Thyroid gland (tissue), 4 donors: ENCODE data around the gene RADIL. TPM values are rescaled to one million over a fixed set of nuclear protein-coding genes. Genes with fewer than 3 reads are reported as not detected.

Experiments
- DNase-seq, 2 donors: peaks; one replicate each; pipeline ENCODE4 v3.0.0-alpha.2; 2019
- H3K27ac ChIP-seq, 3 donors: fragments of 200-600 bp; sonication (generic); 1 replicate in 2 of 3; 2 replicates in 1 of 3; pipeline ENCODE4 v1.5.1; 2016 to 2019; ENCODE audit warnings: mild to moderate bottlenecking in 1 of 3, moderate library complexity in 1 of 3
- H3K27me3 ChIP-seq: fragments of 200-600 bp; sonication (generic); one replicate; pipeline ENCODE4 v1.5.1; 2019
- H3K36me3 ChIP-seq, 2 donors: fragments of 200-600 bp; sonication (generic); one replicate each; pipeline ENCODE4 v1.5.1; 2016 to 2019
- H3K4me1 ChIP-seq, 2 donors: fragments of 200-600 bp; sonication (generic); one replicate each; pipeline ENCODE4 v1.5.1; 2017 to 2019
- H3K4me3 ChIP-seq, 3 donors: fragments of 200-600 bp; sonication (generic); replicated peaks in 1 of 3; 1 replicate in 2 of 3; 2 replicates in 1 of 3; pipeline ENCODE4 v1.5.1; 2016; ENCODE audit warnings: mild to moderate bottlenecking in 1 of 3
- H3K9me3 ChIP-seq: fragments of 200-600 bp; sonication (generic); one replicate; pipeline ENCODE4 v1.5.1; 2017
- CTCF ChIP-seq, 6 experiments: fragments of 200-600 bp in 3 of 6; fragments of 450-650 bp in 3 of 6; sonication (generic) in 3 of 6; IDR thresholded peaks; one replicate each; pipeline ENCODE4 v1.5.1; 2016 to 2019; ENCODE audit warnings: antibody characterized with exemption in 6 of 6, mild to moderate bottlenecking in 2 of 6, inconsistent platforms in 1 of 6, moderate library complexity in 1 of 6
- POLR2A ChIP-seq, 2 donors: fragments of 450-650 bp; IDR thresholded peaks; one replicate each; pipeline ENCODE4 v1.6.1; 2017; ENCODE audit warnings: antibody characterized with exemption in 2 of 2, mild to moderate bottlenecking in 2 of 2, moderate library complexity in 1 of 2
- WGBS, 2 donors: methylation state at CpG; one replicate each; pipeline ENCODE4 v1.1.5; 2017; 5-methylcytosine and 5-hydroxymethylcytosine counted together
- intact Hi-C: fragments of 100-400 bp; cut with DNase I; formaldehyde crosslinking; loops from one replicate; pipeline ENCODE4 v1.15.1; 2023
- total RNA-seq, 4 donors: library from RNA; depleted of rRNA; stranded (reverse); fragments of >200 nt; gene quantifications; one replicate each; pipeline ENCODE4 v1.2.3, GENCODE V29; 2016

Gene RADIL
- total RNA-seq, 4 donors from 2014 or later, result 4.9 to 11.1 (median 7.1) TPM

- DNase-seq, result no peak
- no peak overlapping the region for H3K27ac ChIP-seq
- no peaks in the 10 kb centered on the region for H3K36me3 ChIP-seq
- no peaks in the 10 kb centered on the region for H3K4me1 ChIP-seq
- intact Hi-C loops, result loop anchor here (5.0 kb wide), 1 partner anchor 255 kb away; no protein-coding TSS in a partner anchor
- no peaks in the 10 kb centered on the region for H3K27me3 ChIP-seq
- no peak overlapping the region for H3K4me3 ChIP-seq
- TF ChIP-seq POLR2A (IDR thresholded peaks at IDR 0.05) (no peak), CTCF (IDR thresholded peaks at IDR 0.05) (no peak)
- H3K9me3 ChIP-seq, result no peaks in the 10 kb centered on the region
- 82 to 90% methylated on average over 17 of the region's 17 CpGs for WGBS, 2 donors
Measured at GRCh38 chr7:4831723-4832495, 51.6 kb downstream of the RADIL start.

DNA sequence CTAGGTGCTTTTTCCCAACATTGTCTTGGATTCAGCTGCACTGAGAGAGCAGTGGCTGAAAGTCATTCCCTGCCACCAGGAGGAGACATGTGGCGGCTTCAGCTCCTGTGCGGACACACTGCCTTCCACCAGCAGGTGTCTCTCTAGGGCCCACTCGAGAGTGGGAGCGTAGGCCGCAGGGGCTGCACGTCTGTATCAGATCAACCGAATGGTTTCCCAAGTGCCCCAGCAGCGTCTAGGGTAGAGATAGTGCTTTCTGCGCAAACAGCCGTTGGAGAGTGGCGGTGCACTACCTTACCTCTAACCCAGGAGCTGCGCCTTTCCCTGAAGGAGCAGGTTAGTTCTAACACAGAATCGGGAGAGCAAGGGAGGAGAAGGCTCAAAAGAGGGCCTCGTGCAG is 53.3 kb downstream of the RADIL start:
- H3K36me3 ChIP-seq, result no peaks in the 10 kb centered on the region
- no peak overlapping the region for H3K27ac ChIP-seq
- TF ChIP-seq POLR2A (IDR thresholded peaks at IDR 0.05) (no peak), CTCF (IDR thresholded peaks at IDR 0.05) (peak; percentile 18 to 94 (median 79))
- intact Hi-C loops, result loop anchor here (5.0 kb wide), 1 partner anchor 257 kb away; no protein-coding TSS in a partner anchor
- DNase-seq, result peak; percentile 69 to 79
- no peaks in the 10 kb centered on the region for H3K4me1 ChIP-seq
- H3K4me3 ChIP-seq, result no peak overlapping the region
- no peaks in the 10 kb centered on the region for H3K27me3 ChIP-seq
- no peaks in the 10 kb centered on the region for H3K9me3 ChIP-seq
- WGBS, 2 donors, result 52 to 64% methylated on average over 8 to 12 of the region's 14 CpGs

GRCh38 chr7:4828720-4829383 is 54.7 kb downstream of the RADIL start:
- Histone ChIP-seq H3K4me1 (no peaks in the 10 kb centered on the region), H3K36me3 (no peaks in the 10 kb centered on the region), H3K9me3 (no peaks in the 10 kb centered on the region), H3K27me3 (no peaks in the 10 kb centered on the region), H3K4me3 (no peak overlapping the region), H3K27ac (no peak overlapping the region)
- WGBS, 2 donors, result 88 to 94% methylated on average over 16 of the region's 17 CpGs
- intact Hi-C loops, result no loop called here
- DNase-seq, result no peak
- TF ChIP-seq POLR2A (IDR thresholded peaks at IDR 0.05) (no peak), CTCF (IDR thresholded peaks at IDR 0.05) (no peak)

DNA sequence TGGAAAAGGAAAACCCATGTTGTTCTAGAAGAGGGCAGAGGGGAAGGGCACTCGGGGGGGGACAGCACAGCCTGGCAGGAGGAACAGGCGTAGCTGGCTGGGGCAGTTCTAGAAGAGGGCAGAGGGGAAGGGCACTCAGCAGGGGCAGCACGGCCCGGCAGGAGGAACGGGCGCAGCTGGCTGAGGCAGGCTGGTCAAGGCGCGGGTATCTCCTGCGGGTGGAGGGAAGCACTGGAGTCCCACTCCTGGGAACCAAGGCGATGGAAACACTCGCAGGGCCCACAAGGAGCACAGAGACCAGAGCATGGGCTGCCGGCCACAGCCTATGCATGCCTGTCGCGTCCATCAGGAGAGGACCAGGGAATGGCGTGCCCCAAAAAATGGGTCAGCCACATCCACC is 58.4 kb downstream of the RADIL start:
- no peaks in the 10 kb centered on the region for H3K9me3 ChIP-seq
- TF ChIP-seq POLR2A (IDR thresholded peaks at IDR 0.05), result no peak
- TF ChIP-seq CTCF (IDR thresholded peaks at IDR 0.05), result no peak
- no peak for DNase-seq
- no peaks in the 10 kb centered on the region for H3K27me3 ChIP-seq
- no peak overlapping the region for H3K4me3 ChIP-seq
- no peak overlapping the region for H3K27ac ChIP-seq
- H3K36me3 ChIP-seq, result no peaks in the 10 kb centered on the region
- H3K4me1 ChIP-seq, result peaks cover 0 to 10% of the 10 kb centered on the region in 2 donors
- WGBS, 2 donors, result 83 to 87% methylated on average over 15 of the region's 15 CpGs
- intact Hi-C loops, result no loop called here
